Thyroid gland (tissue), 4 donors: ENCODE measurements around the gene ADTRP.

Experiments used
- CTCF ChIP-seq, 6 experiments: fragments of 200-600 bp in 3 of 6; fragments of 450-650 bp in 3 of 6; sonication (generic) in 3 of 6; IDR thresholded peaks; one replicate each; pipeline ENCODE4 v1.5.1; 2016 to 2019; ENCODE audit warnings: antibody characterized with exemption in 6 of 6, mild to moderate bottlenecking in 2 of 6, inconsistent platforms in 1 of 6, moderate library complexity in 1 of 6
- POLR2A ChIP-seq, 2 donors: fragments of 450-650 bp; IDR thresholded peaks; one replicate each; pipeline ENCODE4 v1.6.1; 2017; ENCODE audit warnings: antibody characterized with exemption in 2 of 2, mild to moderate bottlenecking in 2 of 2, moderate library complexity in 1 of 2

- TF ChIP-seq POLR2A (IDR thresholded peaks at IDR 0.05) (no peak), CTCF (IDR thresholded peaks at IDR 0.05) (no peak)
Observed at GRCh38 chr6:11824986-11825385, 46.4 kb upstream of the ADTRP start.
